ENCODE measurements around the gene PCBP3.
"Not testable (repeated sequence)": the region's sequence is repeated elsewhere in the genome, so short reads cannot be mapped to it uniquely, and the experiment has no call there.

The PCBP3 gene

GRCh38 chr21:45957551-45957950 lies 314.0 kb downstream of the PCBP3 start:
- DNase-seq = no peak

GRCh38 chr21:45957981-45958600 lies 314.6 kb downstream of the PCBP3 start:
- DNase-seq = no peak

DNA sequence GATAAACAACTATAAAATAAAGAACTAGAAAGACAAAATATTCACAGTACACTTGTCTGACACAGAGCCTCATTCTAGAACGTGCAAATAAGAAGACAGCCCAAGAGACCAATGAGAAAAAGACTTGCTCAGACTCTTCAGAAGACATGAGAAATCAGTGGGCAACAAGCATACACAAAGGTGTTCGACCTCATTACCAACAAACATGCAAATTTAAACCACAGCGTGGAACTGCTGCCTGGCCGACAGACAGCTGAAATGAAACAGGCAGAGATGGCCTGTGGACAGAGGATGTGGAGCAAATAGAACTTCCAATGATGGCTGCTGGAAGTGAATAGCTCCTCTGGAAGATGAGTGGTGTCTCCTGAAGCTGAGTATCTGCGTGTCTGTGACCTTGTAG lies 315.7 kb downstream of the PCBP3 start:
- DNase-seq = no peak

GRCh38 chr21:45959779-45960390 lies 316.4 kb downstream of the PCBP3 start:
- DNase-seq = no peak

- DNase-seq = not testable (repeated sequence)
Observed at GRCh38 chr21:45961408-45961807, 317.9 kb downstream of the PCBP3 start.

DNA sequence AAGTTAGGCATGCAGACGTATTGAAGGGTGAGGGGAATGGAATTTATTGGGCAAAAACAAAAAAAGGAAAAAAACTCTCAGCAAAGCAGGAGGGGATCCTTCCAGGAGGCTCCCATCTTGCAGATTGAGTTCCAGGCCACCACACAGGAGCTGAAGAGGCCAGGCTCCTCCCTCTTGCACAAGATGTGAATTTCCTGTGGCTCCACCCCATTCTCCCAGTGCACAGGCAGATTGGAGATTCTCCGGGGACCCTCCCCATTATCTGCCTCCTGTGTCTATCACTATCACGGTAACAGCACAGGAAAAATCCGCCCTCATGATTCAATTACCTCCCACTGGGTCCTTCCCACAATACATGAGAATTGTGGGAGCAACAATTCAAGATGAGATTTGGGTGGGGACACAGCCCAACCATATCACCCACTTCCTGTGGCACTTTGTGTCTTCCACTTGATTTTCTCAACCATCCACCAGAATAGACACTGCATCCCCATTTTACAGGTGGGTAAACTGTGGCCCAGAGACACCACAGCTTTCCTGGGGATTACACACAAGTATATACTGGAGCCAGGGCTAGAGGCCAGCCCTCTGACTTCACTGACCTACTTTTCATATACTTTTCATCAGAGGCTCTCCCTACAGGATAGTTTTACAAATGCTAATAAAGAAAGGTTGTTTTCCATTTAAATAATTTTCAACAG lies 319.2 kb downstream of the PCBP3 start:
- no peak for DNase-seq

DNA sequence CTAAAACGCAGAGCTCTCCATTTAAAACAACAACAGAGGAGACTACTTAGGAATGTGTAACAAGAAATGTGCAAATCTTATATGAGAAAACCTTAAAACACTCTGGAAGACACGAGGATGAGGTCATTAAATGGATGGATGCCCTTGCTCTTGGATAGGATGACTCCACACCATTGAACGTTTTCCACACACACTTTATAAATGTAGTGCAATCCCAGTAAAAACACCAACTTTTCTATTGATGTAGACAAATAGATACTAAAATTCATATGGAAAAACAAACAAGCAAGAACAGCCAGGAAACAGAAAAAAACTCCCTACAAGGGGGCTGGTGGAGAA lies 319.7 kb downstream of the PCBP3 start:
- no peak for DNase-seq

- DNase-seq = no peak
Observed at GRCh38 chr21:45964649-45965048, 321.1 kb downstream of the PCBP3 start.

- DNase-seq = no peak
Observed at GRCh38 chr21:45965084-45965809, 321.7 kb downstream of the PCBP3 start.

GRCh38 chr21:45966791-45967394 lies 323.4 kb downstream of the PCBP3 start:
- DNase-seq = no peak

DNA sequence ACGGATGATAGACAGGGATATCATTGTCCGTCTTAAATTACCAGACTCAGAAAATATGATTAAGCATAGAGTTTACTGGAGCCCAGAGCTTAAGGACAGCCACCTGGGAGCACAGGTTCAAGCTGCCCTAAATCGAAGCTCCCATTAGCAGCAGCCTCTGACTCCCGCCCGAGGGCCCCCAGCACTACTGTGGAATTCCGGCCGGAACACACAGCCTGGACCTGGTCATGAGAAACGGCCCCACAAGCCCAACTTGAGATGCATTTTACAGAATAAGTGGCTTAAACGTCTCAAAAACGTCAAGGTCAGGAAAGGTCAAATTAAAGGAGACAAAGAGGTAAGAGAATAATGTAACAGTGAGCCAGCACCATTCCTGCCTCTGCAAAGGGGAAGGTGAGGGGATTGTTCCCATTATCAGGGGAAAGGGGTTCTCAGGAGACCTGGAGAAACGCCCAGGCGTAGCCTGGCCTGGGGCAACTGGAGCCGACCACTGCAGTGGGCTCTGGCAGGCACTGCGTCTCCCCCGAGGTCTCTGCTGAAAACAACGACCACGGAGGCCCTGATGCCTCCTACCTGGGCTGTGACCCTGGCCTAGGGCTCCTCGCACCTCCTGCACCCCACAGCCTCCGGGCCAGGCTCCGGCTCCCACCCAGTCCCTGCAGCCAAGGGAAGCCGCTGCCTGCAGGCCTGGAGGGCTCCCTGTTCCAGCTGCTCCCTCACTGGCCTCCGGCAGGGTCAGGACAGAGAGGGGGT lies 326.6 kb downstream of the PCBP3 start:
- no peak for DNase-seq

- DNase-seq = peak in 3 of 4 experiments; percentile 28 to 56 (median 34)
Observed at GRCh38 chr21:45970674-45971615, 327.4 kb downstream of the PCBP3 start.

- no peak for DNase-seq
Observed at GRCh38 chr21:45971616-45972352, 328.3 kb downstream of the PCBP3 start.

- DNase-seq = no peak
Observed at GRCh38 chr21:45972353-45972715, 328.8 kb downstream of the PCBP3 start.

- DNase-seq = no peak
Observed at GRCh38 chr21:45972716-45973474, 329.4 kb downstream of the PCBP3 start.

- peak in 3 of 4 experiments; percentile 44 to 71 (median 60) for DNase-seq
Observed at GRCh38 chr21:45973475-45974072, 330.0 kb downstream of the PCBP3 start.

GRCh38 chr21:45974073-45975019 lies 330.8 kb downstream of the PCBP3 start:
- DNase-seq = peak in 1 of 4 experiments; percentile 39

- no peak for DNase-seq
Observed at GRCh38 chr21:45975020-45975666, 331.6 kb downstream of the PCBP3 start.
